Fibroblast of lung (primary cell): Measurements from ENCODE around the gene MYO3B.

Experiments
- CTCF ChIP-seq, 2 donors: IDR thresholded peaks in 1 of 2; conservative IDR thresholded peaks in 1 of 2; 1 replicate in 1 of 2; 2 replicates in 1 of 2; pipeline ENCODE4 v1.5.1; 2011 to 2012; ENCODE audit warnings: low read length in 2 of 2, control low read depth in 1 of 2, inconsistent platforms in 1 of 2, low read depth in 1 of 2, mild to moderate bottlenecking in 1 of 2
- EZH2 ChIP-seq: IDR thresholded peaks from 2 replicates; pipeline ENCODE4 v1.5.1; 2012; ENCODE audit warnings: low read length, control low read depth, mild to moderate bottlenecking; ENCODE audit errors: missing control alignments

GRCh38 chr2:170161516-170162270 is 16.3 kb upstream of the MYO3B start:
- TF ChIP-seq CTCF (conservative IDR thresholded peaks at IDR 0.05 in 1 of 2, IDR thresholded peaks at IDR 0.05 in 1 of 2; ENCODE audit: low read depth in 1 of 2, low read length in 2 of 2): no peak
- no peak for TF ChIP-seq EZH2
